NT2/D1 (cell line): ENCODE results near the gene TSPAN5.

Source experiments
- SUZ12 ChIP-seq: IDR thresholded peaks from 2 replicates; pipeline ENCODE4 v1.6.1; 2011; ENCODE audit not compliant: insufficient read length, insufficient read depth; ENCODE audit errors: extremely low read depth
- YY1 ChIP-seq: IDR thresholded peaks from 2 replicates; pipeline ENCODE4 v1.6.1; 2011; ENCODE audit not compliant: insufficient read length, insufficient read depth
- ZNF274 ChIP-seq: IDR thresholded peaks from 2 replicates; pipeline ENCODE4 v1.6.1; 2011; ENCODE audit warnings: mild to moderate bottlenecking, low read depth, low read length

- TF ChIP-seq YY1 (no peak), ZNF274 (no peak), SUZ12 (no peak)
These were observed 136.9 kb downstream of the TSPAN5 start for GRCh38 chr4:98521486-98521885.
